CD4-positive, alpha-beta T cell treated with Interleukin-17A for 4 hours (primary cell): ENCODE data around the gene ZNF628.

Experiments
- DNase-seq: peaks from one replicate; pipeline ENCODE4 v3.0.0-alpha.2; 2020; ENCODE audit warnings: mixed read lengths

ZNF628 gene

DNA sequence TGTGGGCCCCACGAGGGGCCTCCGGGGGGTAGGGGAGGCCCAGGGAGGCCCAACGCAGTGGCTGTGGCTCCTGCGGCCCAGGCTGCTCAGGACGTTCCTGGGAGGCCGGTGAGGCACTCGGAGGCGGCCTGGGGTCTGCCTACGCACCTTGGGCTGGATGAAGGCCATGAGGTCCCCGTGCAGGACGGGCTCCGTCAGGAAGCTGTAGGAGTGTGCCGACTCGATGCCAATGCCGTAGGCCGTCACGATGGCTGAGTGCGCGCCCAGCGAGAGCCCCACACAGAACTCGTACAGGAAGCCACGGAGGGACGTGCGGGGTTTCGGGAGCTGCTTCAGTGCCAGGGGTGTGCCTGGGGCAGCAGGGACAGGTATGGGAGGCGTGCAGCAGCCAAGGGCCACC, 54.6 kb downstream of the ZNF628 start:
- DNase-seq, result no peak
